Measurements from ENCODE around the gene PRKRA. TPM values are rescaled to one million over a fixed set of nuclear protein-coding genes. Genes with fewer than 3 reads are reported as not detected.

The PRKRA gene
- total and polyA plus RNA-seq, 9 of the 15 experiments (the other 6 are each of a cell fraction or from before 2014, with no cell fraction given) = 14.1 to 78.1 (median 52.3) TPM

DNA sequence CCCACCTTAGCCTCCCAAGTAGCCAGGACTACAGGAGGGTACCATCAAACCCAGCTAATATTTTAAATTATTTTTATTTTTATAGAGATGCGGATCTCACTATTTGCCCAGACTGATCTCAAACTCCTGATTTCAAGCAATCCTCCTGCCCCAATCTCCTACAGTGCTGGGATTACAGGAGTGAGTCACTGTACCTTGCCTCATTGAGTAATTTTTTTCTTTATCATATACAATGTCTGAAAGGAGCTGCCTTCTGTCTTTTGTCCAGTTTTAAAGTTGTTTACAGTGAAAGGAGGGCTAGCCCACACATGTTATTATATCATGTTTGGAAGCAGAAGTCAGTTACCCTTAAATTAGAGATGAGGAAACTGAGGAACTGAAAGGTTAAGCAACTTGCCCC lies 32.5 kb downstream of the PRKRA start:
- Histone ChIP-seq H4K20me1 (replicated peaks; ENCODE audit: control insufficient read depth, insufficient read depth, low read length) (no peaks in the 10 kb centered on the region), H3K4me3 (no peak overlapping the region), H3K27ac (ENCODE audit: extremely low read depth, low read depth, low read length) (no peak overlapping the region), H3K79me2 (ENCODE audit: control insufficient read depth, insufficient read depth, low read length) (no peaks in the 10 kb centered on the region), H3K4me2 (ENCODE audit: insufficient read depth, low read length) (no peak overlapping the region), H3K36me3 (ENCODE audit: control insufficient read depth, insufficient read depth, low read length) (no peaks in the 10 kb centered on the region), H3K9ac (ENCODE audit: insufficient read depth in 1 of 2, low read depth in 2 of 2, low read length in 2 of 2) (no peak overlapping the region), H3K4me1 (replicated peaks in 1 of 2; ENCODE audit: control insufficient read depth in 2 of 2, insufficient read depth in 2 of 2, low read length in 2 of 2) (peaks cover 5 to 7% of the 10 kb centered on the region in 2 experiments; a peak in 4 of 5 replicates), H3K27me3 (ENCODE audit: control insufficient read depth in 2 of 2, insufficient read depth in 2 of 2, low read length in 2 of 2) (no peaks in the 10 kb centered on the region), H2AFZ (ENCODE audit: low read depth, low read length) (no peak overlapping the region), H3K9me1 (ENCODE audit: control insufficient read depth, insufficient read depth, low read length) (no peaks in the 10 kb centered on the region), H3K9me3 (replicated peaks; ENCODE audit: control insufficient read depth, insufficient read depth, low read depth, low read length) (no peaks in the 10 kb centered on the region)
- FAIRE-seq (no peak), ATAC-seq (no peak), DNase-seq (ENCODE audit: extremely low read depth in 1 of 4, low spot score in 3 of 4) (no peak)
- no peak for TF ChIP-seq BCL6 (CRISPR knock-in tag; IDR thresholded peaks at IDR 0.05)
- TF ChIP-seq RAD21 (CRISPR knock-in tag; conservative IDR thresholded peaks at IDR 0.05 in 1 of 2, IDR thresholded peaks at IDR 0.05 in 1 of 2) = no peak
- TF ChIP-seq ZNF655 (CRISPR knock-in tag; IDR thresholded peaks at IDR 0.05) = no peak
- TF ChIP-seq SMAD1 (IDR thresholded peaks at IDR 0.05; ENCODE audit: low read depth, low read length, partially characterized antibody) = no peak
- TF ChIP-seq ZNF740 (CRISPR knock-in tag; IDR thresholded peaks at IDR 0.05) = no peak
- no peak for TF ChIP-seq ZNF740 (tag; IDR thresholded peaks at IDR 0.05)
- TF ChIP-seq SNAPC5 (CRISPR knock-in tag; IDR thresholded peaks at IDR 0.05) = no peak
- TF ChIP-seq PRPF4 (IDR thresholded peaks at IDR 0.05; ENCODE audit: insufficient read depth, low read depth, low read length, poor library complexity, severe bottlenecking) = no peak
- no peak for TF ChIP-seq ZNF551 (CRISPR knock-in tag; IDR thresholded peaks at IDR 0.05)
- no peak for TF ChIP-seq GTF2A2 (tag; IDR thresholded peaks at IDR 0.05)
- TF ChIP-seq FOXJ3 (CRISPR knock-in tag; IDR thresholded peaks at IDR 0.05) = no peak
- TF ChIP-seq SETDB1 (IDR thresholded peaks at IDR 0.05; ENCODE audit: low read length) = no peak
- no peak for TF ChIP-seq DIDO1 (tag; IDR thresholded peaks at IDR 0.05; ENCODE audit: low read depth)
- TF ChIP-seq YBX1 (IDR thresholded peaks at IDR 0.05) = no peak
- TF ChIP-seq RBM14 (IDR thresholded peaks at IDR 0.05; ENCODE audit: borderline replicate concordance, insufficient read depth, low read depth, low read length) = no peak
- no peak for TF ChIP-seq ZNF347 (CRISPR knock-in tag; IDR thresholded peaks at IDR 0.05; ENCODE audit: low read depth)
- no peak for TF ChIP-seq ZKSCAN8 (CRISPR knock-in tag; IDR thresholded peaks at IDR 0.05)
- no peak for TF ChIP-seq NR2C2 (CRISPR knock-in tag; IDR thresholded peaks at IDR 0.05)
- TF ChIP-seq NR2C2 (tag; IDR thresholded peaks at IDR 0.05) = no peak
- 89% methylated on average over 1 of the region's 1 CpG for WGBS (ENCODE audit: insufficient coverage, low coverage, missing lambda C conversion rate)
- ChIA-PET POLR2A (interaction anchor here (0.8 to 1.7 kb wide), 3 partner anchors 14 to 17 kb away, joined by 3 to 6 read pairs (median 3); no protein-coding TSS in a partner anchor), CTCF (ENCODE audit: low intra/inter-chr PET ratio) (interaction anchor here (1.2 to 2.6 kb wide), 2 partner anchors 22 to 309 kb away, joined by 6 to 13 read pairs; no protein-coding TSS in a partner anchor)
- in situ Hi-C loops (cut with MboI) (loop anchor here (5.0 kb wide), 1 partner anchor 306 kb away; the partner anchor contains the start of gene RBM45), intact Hi-C loops (cut with micrococcal nuclease) (loop anchor here (5.0 kb wide), 1 partner anchor 436 kb away; no protein-coding TSS in a partner anchor)
- no TSS peak for BruUV-seq (replicated peaks)

Measured in K562 (cell line).